ENCODE measurements around the gene KEAP1. TPM values are rescaled to one million over a fixed set of nuclear protein-coding genes. Genes with fewer than 3 reads are reported as not detected.
A peak's percentile ranks its signal among the peaks of the same experiment; 100 is the strongest.

Gene KEAP1
- polyA plus RNA-seq, 1 donor from 2014 or later = 39.0 TPM

GRCh38 chr19:10453852-10454251 lies 49.3 kb downstream of the KEAP1 start:
- no peak for TF ChIP-seq SMC3 (conservative IDR thresholded peaks at IDR 0.05; ENCODE audit: poor library complexity)
- peak; percentile 30 for TF ChIP-seq TAF1 (IDR thresholded peaks at IDR 0.05; ENCODE audit: low read depth)
- Histone ChIP-seq H3K36me3 (ENCODE audit: insufficient read depth, low read length) (no peaks in the 10 kb centered on the region), H3K4me3 (ENCODE audit: low read length) (peak overlapping the region; percentile 72), H4K20me1 (ENCODE audit: insufficient read depth) (no peaks in the 10 kb centered on the region), H3K4me2 (ENCODE audit: low read length) (peak overlapping the region; percentile 87), H3K27me3 (ENCODE audit: insufficient read depth, low read depth, low read length) (no peaks in the 10 kb centered on the region), H2AFZ (ENCODE audit: low read depth, low read length) (peak overlapping the region; percentile 24), H3K27ac (ENCODE audit: low read length) (peak overlapping the region; percentile 61), H3K9me2 (ENCODE audit: insufficient read depth, low read length) (no peaks in the 10 kb centered on the region), H3K9ac (ENCODE audit: low read length) (peak overlapping the region; percentile 70), H3F3A (ENCODE audit: insufficient read depth, low read length, poor library complexity, severe bottlenecking) (no peaks in the 10 kb centered on the region), H3K79me2 (replicated peaks; ENCODE audit: insufficient read depth, low read length) (peaks cover 6% of the 10 kb centered on the region), H3K9me3 (ENCODE audit: low read length) (no peaks in the 10 kb centered on the region)

GRCh38 chr19:10452726-10453618 lies 50.2 kb downstream of the KEAP1 start:
- Histone ChIP-seq H3F3A (ENCODE audit: insufficient read depth, low read length, poor library complexity, severe bottlenecking) (no peaks in the 10 kb centered on the region), H3K36me3 (ENCODE audit: insufficient read depth, low read length) (no peaks in the 10 kb centered on the region), H3K4me3 (ENCODE audit: low read length) (peak overlapping the region; percentile 72), H3K79me2 (replicated peaks; ENCODE audit: insufficient read depth, low read length) (peaks cover 6% of the 10 kb centered on the region), H3K9me3 (ENCODE audit: low read length) (no peaks in the 10 kb centered on the region), H3K9me2 (ENCODE audit: insufficient read depth, low read length) (no peaks in the 10 kb centered on the region), H3K9ac (ENCODE audit: low read length) (peak overlapping the region; percentile 70), H3K27me3 (ENCODE audit: insufficient read depth, low read depth, low read length) (no peaks in the 10 kb centered on the region), H2AFZ (ENCODE audit: low read depth, low read length) (peak overlapping the region; percentile 24), H3K27ac (ENCODE audit: low read length) (peak overlapping the region; percentile 61), H4K20me1 (ENCODE audit: insufficient read depth) (no peaks in the 10 kb centered on the region), H3K4me2 (ENCODE audit: low read length) (peak overlapping the region; percentile 87)
- no peak for TF ChIP-seq RAD21 (conservative IDR thresholded peaks at IDR 0.05)
- no peak for TF ChIP-seq REST (IDR thresholded peaks at IDR 0.05; ENCODE audit: borderline replicate concordance)
- TF ChIP-seq TAF1 (IDR thresholded peaks at IDR 0.05; ENCODE audit: low read depth) = peak; percentile 47
- peak; percentile 63 for TF ChIP-seq POLR2AphosphoS5 (IDR thresholded peaks at IDR 0.05)
- peak; percentile 16 for TF ChIP-seq MXI1 (conservative IDR thresholded peaks at IDR 0.05; ENCODE audit: poor library complexity, severe bottlenecking)
- TF ChIP-seq EP300 (conservative IDR thresholded peaks at IDR 0.05; ENCODE audit: poor library complexity, severe bottlenecking) = peak; percentile 12

- no peaks in the 10 kb centered on the region for H3K9me3 ChIP-seq (ENCODE audit: low read length)
- TF ChIP-seq EP300 (conservative IDR thresholded peaks at IDR 0.05; ENCODE audit: poor library complexity, severe bottlenecking) (no peak), POLR2AphosphoS5 (IDR thresholded peaks at IDR 0.05) (no peak), TAF1 (IDR thresholded peaks at IDR 0.05; ENCODE audit: low read depth) (no peak), REST (IDR thresholded peaks at IDR 0.05; ENCODE audit: borderline replicate concordance) (no peak), CTCF (IDR thresholded peaks at IDR 0.05; ENCODE audit: poor library complexity, severe bottlenecking) (no peak), MXI1 (conservative IDR thresholded peaks at IDR 0.05; ENCODE audit: poor library complexity, severe bottlenecking) (no peak)
- H3K9me2 ChIP-seq (ENCODE audit: insufficient read depth, low read length) = no peaks in the 10 kb centered on the region
- no peak overlapping the region for H3K4me2 ChIP-seq (ENCODE audit: low read length)
- no peaks in the 10 kb centered on the region for H3K36me3 ChIP-seq (ENCODE audit: insufficient read depth, low read length)
- H3K9ac ChIP-seq (ENCODE audit: low read length) = no peak overlapping the region
- H2AFZ ChIP-seq (ENCODE audit: low read depth, low read length) = no peak overlapping the region
- H3F3A ChIP-seq (ENCODE audit: insufficient read depth, low read length, poor library complexity, severe bottlenecking) = no peaks in the 10 kb centered on the region
- H4K20me1 ChIP-seq (ENCODE audit: insufficient read depth) = no peaks in the 10 kb centered on the region
- no peaks in the 10 kb centered on the region for H3K27me3 ChIP-seq (ENCODE audit: insufficient read depth, low read depth, low read length)
- no peak overlapping the region for H3K4me3 ChIP-seq (ENCODE audit: low read length)
- H3K79me2 ChIP-seq (replicated peaks; ENCODE audit: insufficient read depth, low read length) = peaks cover 6% of the 10 kb centered on the region
- H3K27ac ChIP-seq (ENCODE audit: low read length) = no peak overlapping the region
Observed at GRCh38 chr19:10450853-10451609, 52.1 kb downstream of the KEAP1 start.

Measured in neural cell (in vitro differentiated cells).